Chondrocyte (in vitro differentiated cells): Measurements from ENCODE around the gene FH. TPM values are rescaled to one million over a fixed set of nuclear protein-coding genes. Genes with fewer than 3 reads are reported as not detected.

Experiments used
- DNase-seq: peaks from one replicate; pipeline ENCODE4 v3.0.0; 2021; ENCODE audit warnings: mixed read lengths, low spot score
- H3K27ac Mint-ChIP-seq: one replicate; pipeline ENCODE4 v1.8.0; 2021; ENCODE audit warnings: mild to moderate bottlenecking, moderate library complexity, mixed read lengths; ENCODE audit not compliant: unreplicated experiment
- H3K27me3 Mint-ChIP-seq: 2 replicates; pipeline ENCODE4 v1.8.0; 2021; ENCODE audit warnings: low read depth, mixed read lengths
- H3K36me3 Mint-ChIP-seq: 2 replicates; pipeline ENCODE4 v1.8.0; 2021; ENCODE audit warnings: low read depth, mixed read lengths
- H3K4me1 Mint-ChIP-seq: 2 replicates; pipeline ENCODE4 v1.8.0; 2021; ENCODE audit warnings: low read depth, mild to moderate bottlenecking, mixed read lengths
- H3K4me3 Mint-ChIP-seq: one replicate; pipeline ENCODE4 v1.8.0; 2021; ENCODE audit warnings: mild to moderate bottlenecking, moderate library complexity, mixed read lengths; ENCODE audit not compliant: unreplicated experiment
- H3K9me3 Mint-ChIP-seq: 2 replicates; pipeline ENCODE4 v1.8.0; 2021; ENCODE audit warnings: low read depth, mixed read lengths
- long read RNA-seq: library from polyadenylated mRNA; stranded (forward); transcript quantifications from one replicate; pipeline ENCODE4 v2.0.0, GENCODE V29; 2021
- total RNA-seq: library from RNA; stranded (reverse); gene quantifications from 3 replicates; pipeline ENCODE4 v1.2.1, GENCODE V29; 2021
- TF ChIP-seq, protein P1 (sequence below): fragments of 200-600 bp; sonication (generic); IDR thresholded peaks from 2 replicates; pipeline ENCODE4 v1.5.0; 2021; ENCODE audit warnings: antibody characterized with exemption, mild to moderate bottlenecking, moderate library complexity

FH gene
- total RNA-seq, result 57.9 to 65.6 TPM (median 59.7 TPM) in 3 replicates
- long read RNA-seq, transcript FH-201 (10 exons, 1,797 nt), result major isoform, 72 of 84 reads
- long read RNA-seq, partial matches to known transcripts, result 10 of 84 reads
- long read RNA-seq, other reads (novel, unspliced or antisense), result 2 of 84 reads

DNA sequence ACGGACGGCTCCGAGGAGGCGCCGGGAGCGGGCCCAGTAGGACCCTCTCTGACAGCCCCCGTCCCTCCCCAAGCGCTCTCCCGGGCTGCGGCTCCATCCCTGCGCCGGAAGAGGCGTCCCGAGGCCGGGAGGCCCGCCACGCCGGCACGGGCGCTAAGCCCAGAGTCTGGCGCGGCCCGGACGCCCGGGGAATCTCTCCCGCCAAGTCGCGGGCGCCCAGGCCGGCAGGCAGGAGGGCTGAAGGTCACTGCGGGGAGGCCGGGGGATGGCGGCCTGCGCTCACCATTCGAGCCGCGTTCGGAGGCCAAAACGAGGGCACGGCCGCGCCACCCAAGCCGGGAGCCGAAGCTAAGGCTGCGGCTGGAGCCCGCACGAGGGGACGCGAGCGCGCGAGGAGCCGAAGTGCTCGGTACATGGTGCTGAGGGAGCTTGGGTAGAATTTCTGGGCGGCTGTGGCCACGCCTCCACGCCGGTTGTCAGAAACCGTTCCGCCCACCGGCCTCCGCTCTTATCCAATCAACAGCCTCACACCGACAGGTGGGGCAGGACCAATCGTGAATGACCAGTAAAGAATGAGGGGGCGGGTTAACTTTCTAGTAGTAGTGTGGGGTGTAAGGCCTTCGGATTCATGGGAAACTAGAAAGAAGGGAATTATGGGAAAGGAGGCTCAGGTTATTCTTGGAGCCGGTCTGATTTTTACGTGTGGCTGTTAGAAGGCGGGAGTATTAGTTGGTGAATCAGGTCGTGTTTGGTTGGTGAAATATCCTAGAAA is at the start of gene FH:
Gene FH, minus strand, starts transcription at position 448 of the 772 bp plus-strand sequence. Its CDS starts 33 bp downstream, at position 415.
- no peak within 1 kb of the TSS for H3K4me3 Mint-ChIP-seq
- peaks cover 25% of the 10 kb centered on the region for H3K4me1 Mint-ChIP-seq
- TF ChIP-seq, protein P1, sequence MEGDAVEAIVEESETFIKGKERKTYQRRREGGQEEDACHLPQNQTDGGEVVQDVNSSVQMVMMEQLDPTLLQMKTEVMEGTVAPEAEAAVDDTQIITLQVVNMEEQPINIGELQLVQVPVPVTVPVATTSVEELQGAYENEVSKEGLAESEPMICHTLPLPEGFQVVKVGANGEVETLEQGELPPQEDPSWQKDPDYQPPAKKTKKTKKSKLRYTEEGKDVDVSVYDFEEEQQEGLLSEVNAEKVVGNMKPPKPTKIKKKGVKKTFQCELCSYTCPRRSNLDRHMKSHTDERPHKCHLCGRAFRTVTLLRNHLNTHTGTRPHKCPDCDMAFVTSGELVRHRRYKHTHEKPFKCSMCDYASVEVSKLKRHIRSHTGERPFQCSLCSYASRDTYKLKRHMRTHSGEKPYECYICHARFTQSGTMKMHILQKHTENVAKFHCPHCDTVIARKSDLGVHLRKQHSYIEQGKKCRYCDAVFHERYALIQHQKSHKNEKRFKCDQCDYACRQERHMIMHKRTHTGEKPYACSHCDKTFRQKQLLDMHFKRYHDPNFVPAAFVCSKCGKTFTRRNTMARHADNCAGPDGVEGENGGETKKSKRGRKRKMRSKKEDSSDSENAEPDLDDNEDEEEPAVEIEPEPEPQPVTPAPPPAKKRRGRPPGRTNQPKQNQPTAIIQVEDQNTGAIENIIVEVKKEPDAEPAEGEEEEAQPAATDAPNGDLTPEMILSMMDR, result no peak
- peaks cover 23% of the 10 kb centered on the region for H3K27me3 Mint-ChIP-seq
- DNase-seq, result peak; percentile 98
- H3K36me3 Mint-ChIP-seq, result peaks cover 6% of the 10 kb centered on the region
- no peaks in the 10 kb centered on the region for H3K9me3 Mint-ChIP-seq
- peak within 1 kb of the TSS; percentile 83 for H3K27ac Mint-ChIP-seq

DNA sequence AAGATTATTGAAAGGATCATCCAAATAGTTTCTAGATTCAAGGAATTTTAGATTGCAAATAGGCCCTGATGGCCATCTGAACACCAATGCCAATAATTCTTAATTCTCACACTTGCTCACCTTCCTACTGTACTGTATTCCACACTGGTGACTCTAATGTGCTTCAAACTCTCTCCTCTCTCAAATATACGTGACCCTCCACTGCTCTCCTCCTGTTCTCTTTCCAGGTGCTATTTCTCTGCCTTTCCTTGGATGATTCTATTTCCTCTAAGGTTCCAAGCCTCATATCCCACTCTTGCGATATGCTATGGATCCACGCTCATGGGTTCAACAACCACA is 41.3 kb upstream of the FH start:
- no peaks in the 10 kb centered on the region for H3K9me3 Mint-ChIP-seq
- no peak overlapping the region for H3K4me3 Mint-ChIP-seq

DNA sequence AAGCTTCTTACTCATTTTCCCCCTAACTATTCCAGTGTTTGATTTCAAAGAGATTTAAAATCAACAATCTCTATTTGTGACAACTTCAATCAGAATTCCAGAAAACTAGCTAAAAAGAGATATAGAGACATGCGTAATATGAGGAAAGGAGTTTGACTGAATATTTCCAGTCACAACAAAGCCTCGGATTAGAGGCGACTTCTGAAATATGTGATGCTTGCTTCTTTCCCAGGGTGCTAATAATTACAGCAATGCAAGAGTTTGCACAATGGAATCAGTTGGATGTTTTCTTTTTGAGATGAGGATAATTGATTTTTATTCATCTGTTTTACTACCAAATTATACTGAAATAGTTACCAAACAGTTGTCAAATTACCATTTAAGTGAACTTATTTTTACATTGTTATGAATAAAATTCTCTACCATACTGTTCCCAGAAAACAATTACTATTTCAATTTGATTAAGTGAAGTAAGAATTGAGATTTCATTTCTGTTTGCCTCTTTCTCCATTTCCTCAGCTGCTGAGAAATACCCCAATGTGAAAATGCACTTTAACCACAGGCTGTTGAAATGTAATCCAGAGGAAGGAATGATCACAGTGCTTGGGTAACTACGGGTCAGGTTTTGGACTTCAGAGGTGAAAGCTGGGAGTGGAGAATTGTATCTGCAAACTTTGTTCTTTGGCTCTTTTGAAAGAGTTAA is 40.7 kb upstream of the FH start:
- TF ChIP-seq, protein P1, result no peak
- no peaks in the 10 kb centered on the region for H3K4me1 Mint-ChIP-seq
- peaks cover 17% of the 10 kb centered on the region for H3K27me3 Mint-ChIP-seq
- H3K36me3 Mint-ChIP-seq, result peaks cover 2% of the 10 kb centered on the region
- no peak for DNase-seq
- H3K27ac Mint-ChIP-seq, result no peak overlapping the region
- H3K4me3 Mint-ChIP-seq, result no peak overlapping the region
- H3K9me3 Mint-ChIP-seq, result no peaks in the 10 kb centered on the region

More for the DNA sequence above, 41.3 kb upstream of the FH start:
- DNase-seq, result no peak
- no peaks in the 10 kb centered on the region for H3K4me1 Mint-ChIP-seq
- H3K36me3 Mint-ChIP-seq, result peaks cover 2% of the 10 kb centered on the region
- H3K27ac Mint-ChIP-seq, result no peak overlapping the region
- H3K27me3 Mint-ChIP-seq, result peaks cover 17% of the 10 kb centered on the region
- TF ChIP-seq, protein P1, result no peak

DNA sequence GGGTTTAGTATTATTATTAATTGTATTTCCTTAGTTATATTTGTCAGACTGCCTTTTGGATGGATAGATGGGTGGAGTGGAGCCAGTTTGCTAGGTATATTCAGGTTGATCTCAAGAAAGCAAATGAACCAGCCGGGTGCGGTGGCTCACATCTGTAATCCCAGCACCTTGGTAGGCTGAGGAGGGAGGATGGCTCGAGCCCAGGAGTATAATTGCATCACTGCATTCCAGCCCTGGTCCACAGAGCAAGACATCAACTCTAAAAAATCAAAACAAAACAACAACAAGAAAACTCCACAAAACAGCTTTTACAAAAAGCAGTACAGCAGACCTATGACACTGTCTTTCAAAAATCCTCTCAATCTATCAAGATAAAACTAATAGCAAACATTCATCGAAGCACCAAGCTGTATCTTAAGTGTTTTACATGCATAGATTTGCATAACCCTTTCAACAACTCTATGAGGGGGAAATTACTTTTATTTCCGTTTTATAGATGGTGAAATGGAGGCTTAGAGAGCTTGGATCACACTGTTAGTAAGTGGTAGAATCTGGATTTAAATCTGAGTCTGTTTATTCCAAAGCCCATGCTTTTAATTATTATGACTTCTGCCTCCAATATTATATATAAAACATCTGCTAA is 38.1 kb upstream of the FH start:
- no peak for DNase-seq
- TF ChIP-seq, protein P1, result no peak
- H3K9me3 Mint-ChIP-seq, result peaks cover 2% of the 10 kb centered on the region
- peaks cover 3% of the 10 kb centered on the region for H3K36me3 Mint-ChIP-seq
- H3K27ac Mint-ChIP-seq, result no peak overlapping the region
- H3K4me3 Mint-ChIP-seq, result no peak overlapping the region
- H3K27me3 Mint-ChIP-seq, result peaks cover 18% of the 10 kb centered on the region
- H3K4me1 Mint-ChIP-seq, result no peaks in the 10 kb centered on the region

DNA sequence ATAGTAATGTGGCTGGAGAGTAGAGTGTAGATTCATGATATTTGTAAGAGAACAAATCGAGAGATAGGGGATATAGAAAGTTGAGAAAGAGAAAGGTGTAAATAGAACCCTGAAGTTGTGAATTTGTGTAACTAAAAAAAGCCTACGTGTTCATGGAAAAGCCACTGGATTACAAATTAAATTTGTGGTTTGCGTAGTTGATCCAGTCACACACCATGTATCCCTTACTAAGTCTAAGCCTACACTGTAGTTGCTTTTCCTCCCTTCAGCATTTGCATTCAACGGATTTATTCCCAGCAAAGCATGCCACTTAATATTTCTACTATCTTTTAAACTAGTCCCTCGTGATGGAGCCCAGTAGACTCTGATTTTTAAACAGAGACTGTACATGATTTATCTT is 37.5 kb upstream of the FH start:
- Mint-ChIP-seq H3K36me3 (peaks cover 2% of the 10 kb centered on the region), H3K9me3 (peaks cover 5% of the 10 kb centered on the region), H3K27me3 (peaks cover 19% of the 10 kb centered on the region), H3K4me3 (no peak overlapping the region), H3K4me1 (no peaks in the 10 kb centered on the region), H3K27ac (no peak overlapping the region)
- TF ChIP-seq, protein P1, result no peak
- no peak for DNase-seq
